K562 (cell line): Measurements from ENCODE around the gene CARMIL1. TPM values are rescaled to one million over a fixed set of nuclear protein-coding genes. Genes with fewer than 3 reads are reported as not detected.

ENCODE experiments used
- C11orf30 ChIP-seq: fragments of 450-650 bp; IDR thresholded peaks from 2 replicates; pipeline ENCODE4 v1.6.1; 2016; ENCODE audit warnings: low read depth, mild to moderate bottlenecking
- CREB3L1 ChIP-seq: fragments of 450-650 bp; IDR thresholded peaks from 2 replicates; pipeline ENCODE4 v1.6.1; 2014; ENCODE audit warnings: low read depth, mild to moderate bottlenecking, moderate library complexity, borderline replicate concordance
- HNRNPLL ChIP-seq: fragments of 200-400 bp; formaldehyde crosslinking; IDR thresholded peaks from 2 replicates; pipeline ENCODE4 v1.6.1; 2017; ENCODE audit warnings: low read length, low read depth, mild to moderate bottlenecking; ENCODE audit not compliant: poor library complexity, severe bottlenecking
- KLF6 ChIP-seq: fragments of 250-450 bp; sonication (Bioruptor Pico); IDR thresholded peaks from 2 replicates; pipeline ENCODE4 v1.4.0; 2020; ENCODE audit warnings: mild to moderate bottlenecking, moderate library complexity, borderline replicate concordance
- MAFF ChIP-seq: IDR thresholded peaks from 2 replicates; pipeline ENCODE4 v1.6.1; 2012; ENCODE audit warnings: low read length, improper control_type of control experiment
- MAFK ChIP-seq: IDR thresholded peaks from 2 replicates; pipeline ENCODE4 v1.6.1; 2011; ENCODE audit warnings: low read length, improper control_type of control experiment
- SMAD2 ChIP-seq: fragments of 150-350 bp; IDR thresholded peaks from 2 replicates; pipeline ENCODE4 v1.6.1; 2014; ENCODE audit warnings: low read depth, mild to moderate bottlenecking, low read length
- SMAD3 ChIP-seq: fragments of 450-650 bp; formaldehyde crosslinking; conservative IDR thresholded peaks from 2 replicates; pipeline ENCODE4 v1.4.0; 2020; ENCODE audit warnings: mild to moderate bottlenecking
- SP1 ChIP-seq: sonication (generic); formaldehyde crosslinking; IDR thresholded peaks from 2 replicates; pipeline ENCODE4 v1.8.1; 2022; ENCODE audit warnings: mild to moderate bottlenecking, missing genetic modification reagents
- TBL1XR1 ChIP-seq, 2 experiments: IDR thresholded peaks; 2 replicates each; pipeline ENCODE4 v1.6.1; 2012; ENCODE audit warnings: improper control_type of control experiment in 2 of 2, low read length in 2 of 2, mild to moderate bottlenecking in 1 of 2
- ZBED1 ChIP-seq: IDR thresholded peaks from 2 replicates; pipeline ENCODE4 v1.6.1; 2014
- ZNF12 ChIP-seq: sonication (generic); formaldehyde crosslinking; IDR thresholded peaks from 2 replicates; pipeline ENCODE4 v1.4.0; 2020; ENCODE audit warnings: mild to moderate bottlenecking, missing genetic modification reagents
- polyA plus RNA-seq, 8 experiments: library from polyadenylated mRNA; depleted of rRNA in 4 of 8; stranded (reverse) in 5 of 8; unstranded in 3 of 8; fragments of >200 nt; fragmentation: Nextera tagmentation in 2 of 8; fragmentation: Illumina TruSeq in 1 of 8; extraction: Ambion mirVana in 2 of 8; extraction: Trizol in 1 of 8; gene quantifications; 2 replicates each; pipeline versions ENCODE4 v1.2.1 to v1.2.3, GENCODE V29; 2011 to 2014; ENCODE audit warnings: inconsistent platforms in 1 of 8, missing spikeins in 1 of 8
- total RNA-seq, 7 experiments: library from RNA; depleted of rRNA in 6 of 7; stranded (reverse); fragments of >200 nt in 6 of 7; fragmentation: Illumina TruSeq in 2 of 7; extraction: Trizol in 2 of 7; gene quantifications; 2 replicates each; pipeline versions ENCODE4 v1.2.1 to v1.2.3, GENCODE V29; 2011 to 2021; ENCODE audit warnings: low replicate concordance in 1 of 7
- TF ChIP-seq, protein P1 (sequence below): fragments of 150-350 bp; IDR thresholded peaks from 2 replicates; pipeline ENCODE4 v1.6.1; 2014; ENCODE audit warnings: low read depth, mild to moderate bottlenecking, low read length, borderline replicate concordance

Gene CARMIL1
- total and polyA plus RNA-seq, 9 of the 15 experiments (the other 6 are each of a cell fraction or from before 2014, with no cell fraction given): 0.04 to 0.32 (median 0.10) TPM; not detected in 1

- TF ChIP-seq SP1 (no peak), TBL1XR1 (IDR thresholded peaks at IDR 0.05; ENCODE audit: low read length in 2 of 2) (no peak), MAFF (0 out of 2 replicates have a peak, but pooled peaks have one; percentile 13), KLF6 (CRISPR knock-in tag) (no peak), CREB3L1 (no peak), C11orf30 (peak; percentile 45), ZNF12 (CRISPR knock-in tag) (no peak), HNRNPLL (no peak), MAFK (peak; percentile 3; the same call in 1 of the 2 replicates), SMAD3 (no peak), ZBED1 (no peak), SMAD2 (no peak)
- TF ChIP-seq, protein P1, sequence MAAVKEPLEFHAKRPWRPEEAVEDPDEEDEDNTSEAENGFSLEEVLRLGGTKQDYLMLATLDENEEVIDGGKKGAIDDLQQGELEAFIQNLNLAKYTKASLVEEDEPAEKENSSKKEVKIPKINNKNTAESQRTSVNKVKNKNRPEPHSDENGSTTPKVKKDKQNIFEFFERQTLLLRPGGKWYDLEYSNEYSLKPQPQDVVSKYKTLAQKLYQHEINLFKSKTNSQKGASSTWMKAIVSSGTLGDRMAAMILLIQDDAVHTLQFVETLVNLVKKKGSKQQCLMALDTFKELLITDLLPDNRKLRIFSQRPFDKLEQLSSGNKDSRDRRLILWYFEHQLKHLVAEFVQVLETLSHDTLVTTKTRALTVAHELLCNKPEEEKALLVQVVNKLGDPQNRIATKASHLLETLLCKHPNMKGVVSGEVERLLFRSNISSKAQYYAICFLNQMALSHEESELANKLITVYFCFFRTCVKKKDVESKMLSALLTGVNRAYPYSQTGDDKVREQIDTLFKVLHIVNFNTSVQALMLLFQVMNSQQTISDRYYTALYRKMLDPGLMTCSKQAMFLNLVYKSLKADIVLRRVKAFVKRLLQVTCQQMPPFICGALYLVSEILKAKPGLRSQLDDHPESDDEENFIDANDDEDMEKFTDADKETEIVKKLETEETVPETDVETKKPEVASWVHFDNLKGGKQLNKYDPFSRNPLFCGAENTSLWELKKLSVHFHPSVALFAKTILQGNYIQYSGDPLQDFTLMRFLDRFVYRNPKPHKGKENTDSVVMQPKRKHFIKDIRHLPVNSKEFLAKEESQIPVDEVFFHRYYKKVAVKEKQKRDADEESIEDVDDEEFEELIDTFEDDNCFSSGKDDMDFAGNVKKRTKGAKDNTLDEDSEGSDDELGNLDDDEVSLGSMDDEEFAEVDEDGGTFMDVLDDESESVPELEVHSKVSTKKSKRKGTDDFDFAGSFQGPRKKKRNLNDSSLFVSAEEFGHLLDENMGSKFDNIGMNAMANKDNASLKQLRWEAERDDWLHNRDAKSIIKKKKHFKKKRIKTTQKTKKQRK: no peak
These were observed 34.3 kb upstream of the CARMIL1 start (continued) for GRCh38 chr6:25244865-25245264.
